Gastrocnemius medialis (tissue), 4 donors: ENCODE data around the gene DAPK1.

Source experiments
- POLR2A ChIP-seq, 2 donors: fragments of 450-650 bp; IDR thresholded peaks; one replicate each; pipeline ENCODE4 v1.6.1; 2017; ENCODE audit warnings: antibody characterized with exemption in 2 of 2, mild to moderate bottlenecking in 2 of 2, moderate library complexity in 2 of 2
- TF ChIP-seq, protein P1 (sequence below), 5 experiments: fragments of 450-650 bp in 3 of 5; fragments of 200-600 bp in 2 of 5; sonication (generic) in 2 of 5; IDR thresholded peaks in 4 of 5; conservative IDR thresholded peaks in 1 of 5; 1 replicate in 4 of 5; 2 replicates in 1 of 5; pipeline ENCODE4 v1.5.1; 2016 to 2019; ENCODE audit warnings: antibody characterized with exemption in 5 of 5, mild to moderate bottlenecking in 3 of 5, moderate library complexity in 3 of 5

DNA sequence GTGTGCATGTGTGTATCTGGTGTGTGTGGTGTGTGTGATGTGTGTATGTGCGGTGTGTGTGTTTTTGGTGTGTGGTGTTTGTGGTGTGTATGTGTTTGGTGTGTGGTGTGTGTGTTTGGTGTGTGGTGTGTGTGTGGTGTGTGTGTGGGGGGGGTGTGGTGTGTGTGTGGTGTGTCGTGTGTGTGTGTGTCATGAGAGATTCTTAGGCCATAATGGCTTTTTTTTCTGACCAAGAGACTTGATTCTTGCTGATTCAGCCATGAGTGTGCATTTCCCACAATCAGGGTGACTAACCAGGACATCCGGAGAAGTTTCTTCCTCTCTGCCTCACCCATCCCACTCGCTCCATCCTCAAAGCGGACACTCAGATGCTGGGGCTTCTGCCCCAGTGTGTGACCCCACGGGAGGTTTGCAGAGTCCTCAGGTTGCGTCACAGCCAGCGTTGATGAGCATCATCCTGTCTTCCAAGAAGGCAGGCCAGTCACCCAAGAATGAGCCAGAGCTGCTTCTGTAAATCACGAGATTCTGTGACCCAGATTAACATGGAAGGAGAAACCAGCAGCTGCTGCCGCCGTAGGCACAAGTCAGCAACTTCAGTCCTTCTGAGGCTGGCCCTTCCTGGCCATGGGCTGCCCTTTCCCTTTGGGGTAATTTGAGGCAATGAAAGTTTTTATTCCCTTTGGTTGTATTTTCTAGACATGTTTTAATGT is 215.8 kb downstream of the DAPK1 start:
- TF ChIP-seq, protein P1, sequence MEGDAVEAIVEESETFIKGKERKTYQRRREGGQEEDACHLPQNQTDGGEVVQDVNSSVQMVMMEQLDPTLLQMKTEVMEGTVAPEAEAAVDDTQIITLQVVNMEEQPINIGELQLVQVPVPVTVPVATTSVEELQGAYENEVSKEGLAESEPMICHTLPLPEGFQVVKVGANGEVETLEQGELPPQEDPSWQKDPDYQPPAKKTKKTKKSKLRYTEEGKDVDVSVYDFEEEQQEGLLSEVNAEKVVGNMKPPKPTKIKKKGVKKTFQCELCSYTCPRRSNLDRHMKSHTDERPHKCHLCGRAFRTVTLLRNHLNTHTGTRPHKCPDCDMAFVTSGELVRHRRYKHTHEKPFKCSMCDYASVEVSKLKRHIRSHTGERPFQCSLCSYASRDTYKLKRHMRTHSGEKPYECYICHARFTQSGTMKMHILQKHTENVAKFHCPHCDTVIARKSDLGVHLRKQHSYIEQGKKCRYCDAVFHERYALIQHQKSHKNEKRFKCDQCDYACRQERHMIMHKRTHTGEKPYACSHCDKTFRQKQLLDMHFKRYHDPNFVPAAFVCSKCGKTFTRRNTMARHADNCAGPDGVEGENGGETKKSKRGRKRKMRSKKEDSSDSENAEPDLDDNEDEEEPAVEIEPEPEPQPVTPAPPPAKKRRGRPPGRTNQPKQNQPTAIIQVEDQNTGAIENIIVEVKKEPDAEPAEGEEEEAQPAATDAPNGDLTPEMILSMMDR (IDR thresholded peaks at IDR 0.05 in 4 of 5, conservative IDR thresholded peaks at IDR 0.05 in 1 of 5) = no peak
- TF ChIP-seq POLR2A (IDR thresholded peaks at IDR 0.05) = no peak
